HCT116 (cell line): ENCODE data around the gene TTLL6. TPM values are rescaled to one million over a fixed set of nuclear protein-coding genes. Genes with fewer than 3 reads are reported as not detected.

Source experiments
- ATAC-seq: fragments of 200-7000 bp; cut with Tn5 transposase; 2 replicates; pipeline ENCODE4 v1.9.1; 2020; ENCODE audit warnings: mild to moderate bottlenecking, moderate library complexity
- BruUV-seq: library from RNA; stranded (reverse); fragments of 400-500 nt; replicated peaks from 2 replicates; lab custom pipeline; 2021; lab: Mats Ljungman, UMichigan
- CTCF ChIA-PET: fragments of 300-600 bp; sonication (Branson Sonifier 250); formaldehyde crosslinking; loops from one replicate; lab custom pipeline; 2021; ENCODE audit warnings: antibody characterized with exemption; lab: Charles Lee
- POLR2A ChIA-PET: fragments of 300-600, 350-600 bp; sonication (Branson Sonifier 250); formaldehyde crosslinking; loops from one replicate; lab custom pipeline; 2021; ENCODE audit warnings: antibody characterized with exemption; lab: Charles Lee
- RAD21 ChIA-PET, 2 experiments: fragments of 300-600 bp; sonication (Branson Sonifier 250); formaldehyde crosslinking; loops; one replicate each; lab custom pipeline; 2023; ENCODE audit warnings: low total read pairs in 2 of 2; ENCODE audit not compliant: uncharacterized antibody in 2 of 2, unreplicated experiment in 2 of 2, low non-redundant PET in 1 of 2; lab: Charles Lee
- DNase-seq: peaks from one replicate; pipeline ENCODE4 v3.0.0-alpha.2; 2010; ENCODE audit warnings: low read depth, low spot score
- H2AFZ ChIP-seq: fragments of 200-600 bp; shearing (Covaris generic), sonication (generic); 2 replicates; pipeline ENCODE4 v1.6.1; 2017; ENCODE audit warnings: low read depth, mixed run types, mixed read lengths, antibody characterized with exemption, low read length; ENCODE audit not compliant: poor library complexity, severe bottlenecking
- H3K27ac ChIP-seq: 2 replicates; pipeline ENCODE4 v1.5.1; 2012; ENCODE audit warnings: low read depth, low read length
- H3K27me3 ChIP-seq: fragments of 200-600 bp; sonication (generic); 2 replicates; pipeline ENCODE4 v1.6.1; 2016; ENCODE audit warnings: mixed run types, low read length, mixed read lengths; ENCODE audit not compliant: insufficient read depth
- H3K36me3 ChIP-seq, 2 experiments: fragments of 200-500 bp in 1 of 2; fragments of 200-600 bp in 1 of 2; sonication (Bioruptor generic) in 1 of 2; sonication (generic) in 1 of 2; 2 replicates each; pipeline versions ENCODE4 v1.5.1 to v1.6.1; 2014 to 2016; ENCODE audit warnings: low read length in 2 of 2, inconsistent platforms in 1 of 2, mixed read lengths in 1 of 2, mixed run types in 1 of 2; ENCODE audit not compliant: insufficient read depth in 2 of 2, control insufficient read depth in 1 of 2
- H3K4me1 ChIP-seq, 2 experiments: fragments of 200-600 bp in 1 of 2; sonication (generic) in 1 of 2; 2 replicates each; pipeline versions ENCODE4 v1.5.1 to v1.6.1; 2012 to 2017; ENCODE audit warnings: low read length in 2 of 2, inconsistent platforms in 1 of 2, mild to moderate bottlenecking in 1 of 2, mixed read lengths in 1 of 2, mixed run types in 1 of 2, moderate library complexity in 1 of 2; ENCODE audit not compliant: insufficient read depth in 2 of 2, control insufficient read depth in 1 of 2
- H3K4me2 ChIP-seq: fragments of 200-600 bp; sonication (generic); 2 replicates; pipeline ENCODE4 v1.6.1; 2017; ENCODE audit warnings: mixed run types, low read length, mixed read lengths
- H3K4me3 ChIP-seq, 2 experiments: fragments of 200-600 bp in 1 of 2; sonication (generic) in 1 of 2; replicated peaks in 1 of 2; 2 replicates each; pipeline ENCODE4 v1.5.1; 2011 to 2016; ENCODE audit warnings: low read length in 2 of 2, control low read depth in 1 of 2, low read depth in 1 of 2, mild to moderate bottlenecking in 1 of 2, mixed read lengths in 1 of 2, mixed run types in 1 of 2
- H3K79me2 ChIP-seq: fragments of 200-600 bp; sonication (generic); 2 replicates; pipeline ENCODE4 v1.6.1; 2017; ENCODE audit warnings: mild to moderate bottlenecking, mixed run types, low read length, moderate library complexity, mixed read lengths; ENCODE audit not compliant: insufficient read depth
- H3K9ac ChIP-seq: fragments of 200-600 bp; sonication (generic); 2 replicates; pipeline ENCODE4 v1.6.1; 2016; ENCODE audit warnings: low read length, mixed read lengths
- H3K9me2 ChIP-seq: fragments of 200-600 bp; sonication (generic), shearing (Covaris generic); 2 replicates; pipeline ENCODE4 v1.6.1; 2017; ENCODE audit warnings: mixed run types, mild to moderate bottlenecking, moderate library complexity; ENCODE audit not compliant: insufficient read depth
- H3K9me3 ChIP-seq, 2 experiments: fragments of 200-500 bp in 1 of 2; fragments of 200-600 bp in 1 of 2; sonication (Bioruptor generic) in 1 of 2; sonication (generic) in 1 of 2; 2 replicates each; pipeline ENCODE4 v1.6.1; 2014 to 2017; ENCODE audit warnings: low read length in 2 of 2, mixed read lengths in 2 of 2, inconsistent platforms in 1 of 2, low read depth in 1 of 2, mild to moderate bottlenecking in 1 of 2, mixed run types in 1 of 2, moderate library complexity in 1 of 2; ENCODE audit not compliant: control insufficient read depth in 1 of 2, insufficient read depth in 1 of 2
- H4K20me1 ChIP-seq: fragments of 200-600 bp; sonication (generic), shearing (Covaris generic); 2 replicates; pipeline ENCODE4 v1.6.1; 2017; ENCODE audit warnings: mixed run types, mild to moderate bottlenecking, moderate library complexity; ENCODE audit not compliant: insufficient read depth
- CBX3 ChIP-seq: IDR thresholded peaks from 2 replicates; pipeline ENCODE4 v1.6.1; 2012; ENCODE audit warnings: low read depth
- EGR1 ChIP-seq: IDR thresholded peaks from 2 replicates; pipeline ENCODE4 v1.6.1; 2012; ENCODE audit warnings: low read depth
- EZH2 ChIP-seq: fragments of 200-600 bp; sonication (generic); IDR thresholded peaks from 2 replicates; pipeline ENCODE4 v1.6.1; 2017; ENCODE audit warnings: antibody characterized with exemption, mixed run types
- EZH2phosphoT487 ChIP-seq: fragments of 200-600 bp; IDR thresholded peaks from 2 replicates; pipeline ENCODE4 v1.6.1; 2018; ENCODE audit warnings: antibody characterized with exemption, borderline replicate concordance
- FOSL1 ChIP-seq: IDR thresholded peaks from 2 replicates; pipeline ENCODE4 v1.6.1; 2012; ENCODE audit warnings: low read depth
- JUND ChIP-seq: IDR thresholded peaks from 2 replicates; pipeline ENCODE4 v1.6.1; 2012
- POLR2A ChIP-seq: IDR thresholded peaks from 2 replicates; pipeline ENCODE4 v1.7.0; 2011; ENCODE audit warnings: borderline replicate concordance; ENCODE audit not compliant: insufficient read depth, insufficient read length; ENCODE audit errors: extremely low read depth
- POLR2AphosphoS5 ChIP-seq: IDR thresholded peaks from 2 replicates; pipeline ENCODE4 v1.6.1; 2011; ENCODE audit warnings: mild to moderate bottlenecking, low read depth, low read length, moderate library complexity
- RAD21 ChIP-seq: IDR thresholded peaks from 2 replicates; pipeline ENCODE4 v1.6.1; 2012; ENCODE audit warnings: low read depth, mild to moderate bottlenecking
- SIN3A ChIP-seq: IDR thresholded peaks from 2 replicates; pipeline ENCODE4 v1.6.1; 2012; ENCODE audit warnings: low read depth
- SP1 ChIP-seq: IDR thresholded peaks from 2 replicates; pipeline ENCODE4 v1.6.1; 2012; ENCODE audit warnings: low read depth
- SRF ChIP-seq: IDR thresholded peaks from 2 replicates; pipeline ENCODE4 v1.6.1; 2012; ENCODE audit warnings: low read depth
- YY1 ChIP-seq: IDR thresholded peaks from 2 replicates; pipeline ENCODE4 v1.6.1; 2011; ENCODE audit warnings: low read length, low read depth, moderate library complexity, mild to moderate bottlenecking; ENCODE audit not compliant: insufficient replicate concordance; ENCODE audit errors: extremely low read depth
- ZBTB33 ChIP-seq: IDR thresholded peaks from 2 replicates; pipeline ENCODE4 v1.6.1; 2011; ENCODE audit warnings: mild to moderate bottlenecking, low read length, moderate library complexity; ENCODE audit not compliant: insufficient replicate concordance; ENCODE audit errors: extremely low read depth
- ZFX ChIP-seq: fragments of 450-650 bp; IDR thresholded peaks from 2 replicates; pipeline ENCODE4 v1.6.1; 2017
- ZNF274 ChIP-seq: fragments of 200-500 bp; sonication (Bioruptor generic); IDR thresholded peaks from 2 replicates; pipeline ENCODE4 v1.6.1; 2014; ENCODE audit warnings: mild to moderate bottlenecking, low read depth, low read length, inconsistent platforms
- intact Hi-C: fragments of 100-400 bp; cut with micrococcal nuclease; formaldehyde crosslinking; loops from 2 replicates; pipeline ENCODE4 v1.10.0; 2022
- total RNA-seq: library from RNA; stranded (reverse); gene quantifications from one replicate; pipeline ENCODE4 v1.2.1, GENCODE V29; 2021; ENCODE audit not compliant: unreplicated experiment
- TF ChIP-seq, protein P1 (sequence below): IDR thresholded peaks from 2 replicates; pipeline ENCODE4 v1.6.1; 2012
- TF ChIP-seq, protein P2 (sequence below): IDR thresholded peaks from 2 replicates; pipeline ENCODE4 v1.6.1; 2012; ENCODE audit warnings: low read depth
- TF ChIP-seq, protein P3 (sequence below): IDR thresholded peaks from 2 replicates; pipeline ENCODE4 v1.6.1; 2012
- TF ChIP-seq, protein P4 (sequence below), 3 experiments: fragments of 200-600 bp in 1 of 3; sonication (generic) in 1 of 3; IDR thresholded peaks in 2 of 3; conservative IDR thresholded peaks in 1 of 3; 2 replicates each; pipeline ENCODE4 v1.5.1; 2012 to 2017; ENCODE audit warnings: low read depth in 2 of 3, low read length in 2 of 3, antibody characterized with exemption in 1 of 3, borderline replicate concordance in 1 of 3, control low read depth in 1 of 3, mild to moderate bottlenecking in 1 of 3, mixed read lengths in 1 of 3, mixed run types in 1 of 3, moderate library complexity in 1 of 3; ENCODE audit not compliant: insufficient read depth in 1 of 3

TTLL6 gene
- total RNA-seq, 1 experiment from 2014 or later: 0.79 TPM

- no peak for DNase-seq
- no TSS peak for BruUV-seq
Measured at GRCh38 chr17:48819466-48819865, 2.4 kb upstream of the TTLL6 start.

More at GRCh38 chr17:48819466-48819865, 2.4 kb upstream of the TTLL6 start:
- CTCF ChIA-PET: interaction anchor here (1.7 kb wide), 1 partner anchor 60 kb away, joined by 4 read pairs; no protein-coding TSS in a partner anchor
- Histone ChIP-seq H3K79me2 (no peaks in the 10 kb centered on the region), H3K9me2 (no peaks in the 10 kb centered on the region), H3K27ac (no peak overlapping the region), H3K4me3 (no peak overlapping the region), H2AFZ (no peak overlapping the region)
- RAD21 ChIA-PET: no interaction called here
- intact Hi-C loops: no loop called here
- TF ChIP-seq JUND (no peak), EZH2 (no peak), ZFX (no peak), YY1 (no peak), EZH2phosphoT487 (no peak), SIN3A (no peak), EGR1 (no peak), ZBTB33 (no peak), ZNF274 (no peak), POLR2AphosphoS5 (no peak), POLR2A (no peak), RAD21 (no peak), FOSL1 (no peak), SRF (no peak), SP1 (no peak), CBX3 (no peak)
- TF ChIP-seq, protein P1, sequence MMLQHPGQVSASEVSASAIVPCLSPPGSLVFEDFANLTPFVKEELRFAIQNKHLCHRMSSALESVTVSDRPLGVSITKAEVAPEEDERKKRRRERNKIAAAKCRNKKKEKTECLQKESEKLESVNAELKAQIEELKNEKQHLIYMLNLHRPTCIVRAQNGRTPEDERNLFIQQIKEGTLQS: no peak
- TF ChIP-seq, protein P2, sequence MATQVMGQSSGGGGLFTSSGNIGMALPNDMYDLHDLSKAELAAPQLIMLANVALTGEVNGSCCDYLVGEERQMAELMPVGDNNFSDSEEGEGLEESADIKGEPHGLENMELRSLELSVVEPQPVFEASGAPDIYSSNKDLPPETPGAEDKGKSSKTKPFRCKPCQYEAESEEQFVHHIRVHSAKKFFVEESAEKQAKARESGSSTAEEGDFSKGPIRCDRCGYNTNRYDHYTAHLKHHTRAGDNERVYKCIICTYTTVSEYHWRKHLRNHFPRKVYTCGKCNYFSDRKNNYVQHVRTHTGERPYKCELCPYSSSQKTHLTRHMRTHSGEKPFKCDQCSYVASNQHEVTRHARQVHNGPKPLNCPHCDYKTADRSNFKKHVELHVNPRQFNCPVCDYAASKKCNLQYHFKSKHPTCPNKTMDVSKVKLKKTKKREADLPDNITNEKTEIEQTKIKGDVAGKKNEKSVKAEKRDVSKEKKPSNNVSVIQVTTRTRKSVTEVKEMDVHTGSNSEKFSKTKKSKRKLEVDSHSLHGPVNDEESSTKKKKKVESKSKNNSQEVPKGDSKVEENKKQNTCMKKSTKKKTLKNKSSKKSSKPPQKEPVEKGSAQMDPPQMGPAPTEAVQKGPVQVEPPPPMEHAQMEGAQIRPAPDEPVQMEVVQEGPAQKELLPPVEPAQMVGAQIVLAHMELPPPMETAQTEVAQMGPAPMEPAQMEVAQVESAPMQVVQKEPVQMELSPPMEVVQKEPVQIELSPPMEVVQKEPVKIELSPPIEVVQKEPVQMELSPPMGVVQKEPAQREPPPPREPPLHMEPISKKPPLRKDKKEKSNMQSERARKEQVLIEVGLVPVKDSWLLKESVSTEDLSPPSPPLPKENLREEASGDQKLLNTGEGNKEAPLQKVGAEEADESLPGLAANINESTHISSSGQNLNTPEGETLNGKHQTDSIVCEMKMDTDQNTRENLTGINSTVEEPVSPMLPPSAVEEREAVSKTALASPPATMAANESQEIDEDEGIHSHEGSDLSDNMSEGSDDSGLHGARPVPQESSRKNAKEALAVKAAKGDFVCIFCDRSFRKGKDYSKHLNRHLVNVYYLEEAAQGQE: no peak
- TF ChIP-seq, protein P3, sequence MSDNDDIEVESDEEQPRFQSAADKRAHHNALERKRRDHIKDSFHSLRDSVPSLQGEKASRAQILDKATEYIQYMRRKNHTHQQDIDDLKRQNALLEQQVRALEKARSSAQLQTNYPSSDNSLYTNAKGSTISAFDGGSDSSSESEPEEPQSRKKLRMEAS: no peak
- TF ChIP-seq, protein P4, sequence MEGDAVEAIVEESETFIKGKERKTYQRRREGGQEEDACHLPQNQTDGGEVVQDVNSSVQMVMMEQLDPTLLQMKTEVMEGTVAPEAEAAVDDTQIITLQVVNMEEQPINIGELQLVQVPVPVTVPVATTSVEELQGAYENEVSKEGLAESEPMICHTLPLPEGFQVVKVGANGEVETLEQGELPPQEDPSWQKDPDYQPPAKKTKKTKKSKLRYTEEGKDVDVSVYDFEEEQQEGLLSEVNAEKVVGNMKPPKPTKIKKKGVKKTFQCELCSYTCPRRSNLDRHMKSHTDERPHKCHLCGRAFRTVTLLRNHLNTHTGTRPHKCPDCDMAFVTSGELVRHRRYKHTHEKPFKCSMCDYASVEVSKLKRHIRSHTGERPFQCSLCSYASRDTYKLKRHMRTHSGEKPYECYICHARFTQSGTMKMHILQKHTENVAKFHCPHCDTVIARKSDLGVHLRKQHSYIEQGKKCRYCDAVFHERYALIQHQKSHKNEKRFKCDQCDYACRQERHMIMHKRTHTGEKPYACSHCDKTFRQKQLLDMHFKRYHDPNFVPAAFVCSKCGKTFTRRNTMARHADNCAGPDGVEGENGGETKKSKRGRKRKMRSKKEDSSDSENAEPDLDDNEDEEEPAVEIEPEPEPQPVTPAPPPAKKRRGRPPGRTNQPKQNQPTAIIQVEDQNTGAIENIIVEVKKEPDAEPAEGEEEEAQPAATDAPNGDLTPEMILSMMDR (IDR thresholded peaks at IDR 0.05 in 2 of 3, conservative IDR thresholded peaks at IDR 0.05 in 1 of 3; ENCODE audit: borderline replicate concordance in 1 of 3, insufficient read depth in 1 of 3, low read depth in 2 of 3, low read length in 2 of 3): no peak
- TF ChIP-seq, all 23 proteins: peak for 0
- no peaks in the 10 kb centered on the region for H3K27me3 ChIP-seq
- H3K4me2 ChIP-seq: no peak overlapping the region
- H3K4me1 ChIP-seq: peaks cover 9 to 17% of the 10 kb centered on the region in 2 experiments
- POLR2A ChIA-PET: no interaction called here
- no peaks in the 10 kb centered on the region for H4K20me1 ChIP-seq
- no peak overlapping the region for H3K9ac ChIP-seq
- H3K9me3 ChIP-seq: no peaks in the 10 kb centered on the region
- no peaks in the 10 kb centered on the region for H3K36me3 ChIP-seq
- ATAC-seq: no peak
